ENCODE measurements around the gene GPR3.

DNA sequence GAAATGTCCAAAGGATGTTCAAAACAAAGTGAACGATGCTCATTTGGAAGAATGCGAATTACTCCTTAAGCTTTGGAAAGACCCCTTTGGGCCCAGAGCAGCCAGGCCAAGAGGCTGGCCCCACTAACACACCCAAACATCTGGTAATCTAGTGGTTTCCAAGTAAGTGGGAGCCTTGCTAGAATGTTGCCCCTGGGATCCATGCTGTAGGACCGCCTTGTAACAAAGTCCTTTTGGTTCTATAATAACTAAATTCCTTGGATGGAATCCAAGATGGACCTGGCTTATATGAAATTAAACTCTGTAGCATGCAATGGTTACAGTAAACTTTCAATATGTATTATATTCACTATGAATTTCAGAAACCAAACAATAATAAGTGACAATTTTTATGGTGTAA, 25.3 kb downstream of the GPR3 start:
- TF ChIP-seq GATA3 (IDR thresholded peaks at IDR 0.05; ENCODE audit: low read depth, low read length) (no peak), GATA2 (IDR thresholded peaks at IDR 0.05; ENCODE audit: low read depth, low read length) (no peak)
